ENCODE measurements around the gene CCDC50. TPM values are rescaled to one million over a fixed set of nuclear protein-coding genes. Genes with fewer than 3 reads are reported as not detected.

The CCDC50 gene
- total and polyA plus RNA-seq, 4 donors = 23.4 to 119 (median 40.4) TPM

DNA sequence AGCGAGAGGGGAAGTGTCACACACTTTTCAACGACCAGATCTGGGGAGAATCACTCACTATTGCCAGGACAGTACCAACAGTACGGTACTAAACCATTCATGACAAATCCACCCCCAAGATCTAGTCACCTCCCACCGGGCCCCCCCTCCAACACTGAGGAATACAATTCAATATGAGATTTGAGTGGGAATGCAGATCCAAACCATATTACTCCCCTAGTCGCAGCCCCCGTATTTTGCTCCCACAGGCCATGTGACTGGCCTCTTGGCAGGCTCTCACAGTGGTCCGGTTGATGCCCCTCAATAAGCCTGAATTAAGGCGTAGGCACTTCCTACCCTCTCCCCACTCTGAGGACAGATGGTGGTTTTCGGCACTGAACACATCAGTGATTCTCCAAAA is 86.4 kb downstream of the CCDC50 start:
- Histone ChIP-seq H3K27me3 (ENCODE audit: control insufficient read depth in 3 of 3, insufficient read depth in 3 of 3, low read length in 2 of 3) (no peaks in the 10 kb centered on the region), H3K36me3 (ENCODE audit: control insufficient read depth in 4 of 4, insufficient read depth in 4 of 4, low read length in 4 of 4) (no peaks in the 10 kb centered on the region), H3K9ac (ENCODE audit: insufficient read depth in 1 of 2, low read length in 2 of 2) (no peak overlapping the region), H3K4me1 (ENCODE audit: control insufficient read depth in 5 of 5, insufficient read depth in 5 of 5, low read length in 5 of 5) (no peaks in the 10 kb centered on the region), H3K27ac (ENCODE audit: low read depth in 1 of 2, low read length in 1 of 2) (no peak overlapping the region), H3K9me3 (ENCODE audit: control insufficient read depth in 4 of 4, insufficient read depth in 3 of 4, low read length in 3 of 4) (no peaks in the 10 kb centered on the region), H3K4me3 (no peak overlapping the region)
- ATAC-seq (ENCODE audit: insufficient read depth, low FRiP score) (no peak), DNase-seq (no peak)
- 82 to 85% methylated on average over 9 of the region's 9 CpGs for WGBS, 2 donors
- TF ChIP-seq, protein P1, sequence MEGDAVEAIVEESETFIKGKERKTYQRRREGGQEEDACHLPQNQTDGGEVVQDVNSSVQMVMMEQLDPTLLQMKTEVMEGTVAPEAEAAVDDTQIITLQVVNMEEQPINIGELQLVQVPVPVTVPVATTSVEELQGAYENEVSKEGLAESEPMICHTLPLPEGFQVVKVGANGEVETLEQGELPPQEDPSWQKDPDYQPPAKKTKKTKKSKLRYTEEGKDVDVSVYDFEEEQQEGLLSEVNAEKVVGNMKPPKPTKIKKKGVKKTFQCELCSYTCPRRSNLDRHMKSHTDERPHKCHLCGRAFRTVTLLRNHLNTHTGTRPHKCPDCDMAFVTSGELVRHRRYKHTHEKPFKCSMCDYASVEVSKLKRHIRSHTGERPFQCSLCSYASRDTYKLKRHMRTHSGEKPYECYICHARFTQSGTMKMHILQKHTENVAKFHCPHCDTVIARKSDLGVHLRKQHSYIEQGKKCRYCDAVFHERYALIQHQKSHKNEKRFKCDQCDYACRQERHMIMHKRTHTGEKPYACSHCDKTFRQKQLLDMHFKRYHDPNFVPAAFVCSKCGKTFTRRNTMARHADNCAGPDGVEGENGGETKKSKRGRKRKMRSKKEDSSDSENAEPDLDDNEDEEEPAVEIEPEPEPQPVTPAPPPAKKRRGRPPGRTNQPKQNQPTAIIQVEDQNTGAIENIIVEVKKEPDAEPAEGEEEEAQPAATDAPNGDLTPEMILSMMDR (IDR thresholded peaks at IDR 0.05; ENCODE audit: control extremely low read depth, extremely low read depth) = no peak

DNA sequence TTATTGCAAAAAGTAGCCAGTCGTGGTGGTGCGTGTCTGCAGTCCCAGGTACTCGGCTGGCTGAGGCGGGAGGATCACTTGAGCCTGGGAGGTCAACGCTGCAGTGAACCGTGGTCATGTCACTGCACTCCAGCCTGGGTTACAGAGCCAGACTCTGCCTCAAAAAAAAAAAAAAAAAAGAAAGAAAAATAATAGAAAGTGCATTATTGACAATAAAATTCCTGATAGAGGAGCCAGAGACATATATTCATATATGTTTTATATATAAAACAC is 88.2 kb downstream of the CCDC50 start:
- WGBS, 2 donors = 74 to 83% methylated on average over 6 of the region's 6 CpGs
- Histone ChIP-seq H3K4me3 (no peak overlapping the region), H3K9me3 (ENCODE audit: control insufficient read depth in 4 of 4, insufficient read depth in 3 of 4, low read length in 3 of 4) (no peaks in the 10 kb centered on the region), H3K27me3 (ENCODE audit: control insufficient read depth in 3 of 3, insufficient read depth in 3 of 3, low read length in 2 of 3) (no peaks in the 10 kb centered on the region), H3K9ac (ENCODE audit: insufficient read depth in 1 of 2, low read length in 2 of 2) (no peak overlapping the region), H3K4me1 (ENCODE audit: control insufficient read depth in 5 of 5, insufficient read depth in 5 of 5, low read length in 5 of 5) (no peaks in the 10 kb centered on the region), H3K27ac (ENCODE audit: low read depth in 1 of 2, low read length in 1 of 2) (no peak overlapping the region), H3K36me3 (ENCODE audit: control insufficient read depth in 4 of 4, insufficient read depth in 4 of 4, low read length in 4 of 4) (no peaks in the 10 kb centered on the region)
- ATAC-seq (ENCODE audit: insufficient read depth, low FRiP score) = no peak
- TF ChIP-seq, protein P1 (IDR thresholded peaks at IDR 0.05; ENCODE audit: control extremely low read depth, extremely low read depth) = no peak
- DNase-seq = no peak

DNA sequence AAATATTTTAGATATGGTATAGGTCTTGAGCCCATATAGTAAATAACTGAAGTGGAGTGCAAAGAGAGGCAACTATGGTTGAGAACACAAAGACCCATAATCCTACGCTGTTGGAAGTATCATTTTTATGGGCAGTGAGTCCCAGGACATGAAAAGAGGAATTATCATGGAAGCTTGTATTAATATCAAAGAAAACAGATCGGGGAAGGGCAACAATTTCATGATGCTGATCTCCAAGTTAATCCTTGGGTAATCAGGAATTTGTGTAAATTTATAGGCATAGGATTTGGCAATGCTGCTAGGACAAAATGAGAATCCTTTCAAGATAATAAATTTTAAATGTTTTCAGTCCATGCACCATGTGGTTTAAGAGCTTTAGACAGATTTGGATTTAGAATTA is 91.6 kb downstream of the CCDC50 start:
- no peak overlapping the region for H3K4me3 ChIP-seq
- no peak for DNase-seq

DNA sequence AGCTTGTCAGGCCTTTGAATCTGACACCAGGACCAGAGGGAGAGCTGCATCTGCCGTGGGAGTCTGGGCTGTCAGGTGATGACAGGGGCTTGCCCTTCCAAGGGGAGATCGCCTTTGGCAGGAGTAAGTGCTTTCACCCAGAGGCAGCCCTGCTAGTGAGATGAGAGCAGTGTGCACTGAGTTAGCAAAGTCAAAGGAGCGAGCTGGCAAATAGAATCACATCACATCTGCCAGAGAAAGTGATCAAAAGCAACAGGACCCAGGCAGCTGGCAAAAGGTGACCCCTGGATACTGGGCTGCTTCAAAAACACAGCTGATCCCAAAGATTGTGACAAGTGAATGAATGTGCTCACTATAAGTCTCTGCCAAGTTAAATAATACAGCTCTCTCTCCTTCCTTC is 95.7 kb downstream of the CCDC50 start:
- TF ChIP-seq, protein P1 (IDR thresholded peaks at IDR 0.05; ENCODE audit: control extremely low read depth, extremely low read depth) = no peak
- H3K9ac ChIP-seq (ENCODE audit: insufficient read depth in 1 of 2, low read length in 2 of 2) = no peak overlapping the region
- ATAC-seq (ENCODE audit: insufficient read depth, low FRiP score) = no peak
- H3K27ac ChIP-seq (ENCODE audit: low read depth in 1 of 2, low read length in 1 of 2) = no peak overlapping the region
- H3K4me3 ChIP-seq = no peak overlapping the region
- no peaks in the 10 kb centered on the region for H3K9me3 ChIP-seq (ENCODE audit: control insufficient read depth in 4 of 4, insufficient read depth in 3 of 4, low read length in 3 of 4)
- H3K4me1 ChIP-seq (ENCODE audit: control insufficient read depth in 5 of 5, insufficient read depth in 5 of 5, low read length in 5 of 5) = no peaks in the 10 kb centered on the region
- 74 to 81% methylated on average over 3 of the region's 3 CpGs for WGBS, 2 donors
- no peaks in the 10 kb centered on the region for H3K27me3 ChIP-seq (ENCODE audit: control insufficient read depth in 3 of 3, insufficient read depth in 3 of 3, low read length in 2 of 3)
- H3K36me3 ChIP-seq (ENCODE audit: control insufficient read depth in 4 of 4, insufficient read depth in 4 of 4, low read length in 4 of 4) = no peaks in the 10 kb centered on the region
- no peak for DNase-seq

More for the DNA sequence above, 91.6 kb downstream of the CCDC50 start:
- no peaks in the 10 kb centered on the region for H3K27me3 ChIP-seq (ENCODE audit: control insufficient read depth in 3 of 3, insufficient read depth in 3 of 3, low read length in 2 of 3)
- no peak for ATAC-seq (ENCODE audit: insufficient read depth, low FRiP score)
- no peaks in the 10 kb centered on the region for H3K36me3 ChIP-seq (ENCODE audit: control insufficient read depth in 4 of 4, insufficient read depth in 4 of 4, low read length in 4 of 4)
- TF ChIP-seq, protein P1 (IDR thresholded peaks at IDR 0.05; ENCODE audit: control extremely low read depth, extremely low read depth) = no peak
- WGBS, 2 donors = 89 to 95% methylated on average over 2 of the region's 2 CpGs
- H3K9ac ChIP-seq (ENCODE audit: insufficient read depth in 1 of 2, low read length in 2 of 2) = no peak overlapping the region
- H3K4me1 ChIP-seq (ENCODE audit: control insufficient read depth in 5 of 5, insufficient read depth in 5 of 5, low read length in 5 of 5) = no peaks in the 10 kb centered on the region
- H3K27ac ChIP-seq (ENCODE audit: low read depth in 1 of 2, low read length in 1 of 2) = no peak overlapping the region
- no peaks in the 10 kb centered on the region for H3K9me3 ChIP-seq (ENCODE audit: control insufficient read depth in 4 of 4, insufficient read depth in 3 of 4, low read length in 3 of 4)

Measured in lung (tissue), 12 donors.